NCI-H82 treated with DMSO at 0.1 percent for 48 hours (cell line): ENCODE measurements around the gene COL6A3.

Source experiments
- DNase-seq: peaks from one replicate; lab custom pipeline; 2025; ENCODE audit not compliant: unreplicated experiment; lab: John Stamatoyannopoulos, UW

Gene COL6A3

DNA sequence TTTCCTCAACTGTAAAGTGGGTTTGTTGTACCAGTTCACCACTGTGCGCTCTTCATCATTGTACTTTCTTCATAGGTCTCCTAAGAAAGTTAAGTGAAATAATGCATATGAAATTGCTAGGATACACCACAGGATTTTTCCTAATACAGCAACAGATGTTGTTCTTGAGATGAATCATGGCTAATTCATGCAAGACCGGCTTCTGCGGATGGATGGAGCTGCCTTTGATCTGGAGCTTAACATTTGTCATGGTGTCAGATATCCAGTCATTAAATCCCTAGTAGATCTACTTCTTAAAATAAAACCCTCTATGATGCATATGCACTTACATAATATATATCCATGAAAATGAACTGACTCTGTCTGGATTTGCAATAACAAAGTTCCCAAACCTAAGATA lies 114.1 kb downstream of the COL6A3 start:
- DNase-seq, result no peak

DNA sequence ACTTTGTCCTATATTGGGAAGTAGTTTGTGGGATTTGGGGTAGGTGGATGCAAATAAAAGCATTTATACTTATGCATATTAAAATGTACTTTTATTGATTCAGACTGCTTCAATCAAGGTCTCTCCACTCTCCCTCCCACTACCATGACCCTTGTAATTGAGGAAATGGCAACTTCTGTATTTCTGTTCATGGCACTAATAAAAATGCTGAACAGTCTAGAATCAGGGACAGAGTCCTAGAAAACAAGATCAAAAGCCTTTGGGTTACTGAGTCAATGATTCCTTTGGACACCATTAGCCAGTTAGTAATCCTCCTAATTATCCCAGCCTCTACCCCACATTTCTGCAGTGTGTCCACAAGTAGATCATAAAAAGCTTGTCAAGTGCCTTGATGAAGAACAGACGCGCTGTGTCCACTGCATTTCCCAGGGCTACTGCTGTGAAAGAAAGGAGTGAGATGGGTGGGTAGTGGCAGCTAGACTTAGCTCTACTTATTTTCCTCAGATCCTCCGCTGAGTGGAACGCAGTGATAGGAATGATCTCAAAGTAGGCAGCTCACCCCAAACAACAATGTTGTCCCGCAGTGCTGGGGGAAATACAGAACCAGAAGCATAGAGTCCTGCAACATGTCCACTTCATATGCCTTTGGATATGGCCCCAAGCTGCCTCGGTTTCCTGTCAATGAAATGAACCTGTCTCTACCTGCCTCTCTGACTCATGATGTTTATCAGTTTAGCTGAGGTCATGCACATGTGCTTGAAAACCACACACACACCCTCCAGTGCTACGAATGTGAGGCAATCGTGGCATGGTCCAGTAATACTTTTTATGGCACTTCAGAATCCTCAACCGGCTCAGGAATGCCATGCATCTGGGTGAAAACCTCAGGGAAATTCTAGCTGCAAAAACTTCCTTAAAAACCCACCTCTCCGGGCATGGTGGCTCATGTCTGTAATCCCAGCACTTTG lies 115.5 kb downstream of the COL6A3 start:
- no peak for DNase-seq

DNA sequence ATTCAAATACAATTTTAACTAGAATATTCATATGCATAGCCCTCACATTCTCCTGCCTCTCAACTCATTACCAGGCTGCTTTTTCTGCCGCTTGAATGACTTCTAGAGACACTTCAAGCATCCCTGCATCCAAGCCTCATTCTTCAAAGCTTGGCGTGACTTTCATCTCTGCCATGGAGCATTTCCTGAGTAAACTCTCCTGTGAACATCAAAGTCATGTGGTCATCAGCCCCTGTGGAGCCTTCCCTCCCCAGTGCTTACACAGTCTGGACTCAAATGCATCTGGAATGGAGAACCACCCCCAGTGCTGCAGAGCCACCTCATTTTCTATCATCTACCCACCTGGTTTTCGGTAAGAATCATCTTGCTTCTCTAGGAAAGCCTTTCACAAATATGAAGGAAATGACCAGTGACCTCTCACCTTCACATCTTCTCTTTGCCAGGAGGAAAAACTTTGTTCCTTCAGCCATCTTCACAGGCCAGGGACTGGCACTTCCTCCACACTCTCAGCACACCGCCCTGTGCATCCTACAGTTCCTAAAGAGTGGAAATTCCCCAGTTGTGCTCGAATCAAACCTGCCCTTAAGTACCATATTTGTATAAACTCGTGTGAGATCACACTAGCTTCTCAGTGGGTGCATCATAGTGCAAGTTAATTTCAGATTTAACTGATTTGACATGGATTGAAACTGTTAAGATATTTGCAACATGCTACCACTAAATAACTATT lies 116.4 kb downstream of the COL6A3 start:
- DNase-seq, result no peak

DNA sequence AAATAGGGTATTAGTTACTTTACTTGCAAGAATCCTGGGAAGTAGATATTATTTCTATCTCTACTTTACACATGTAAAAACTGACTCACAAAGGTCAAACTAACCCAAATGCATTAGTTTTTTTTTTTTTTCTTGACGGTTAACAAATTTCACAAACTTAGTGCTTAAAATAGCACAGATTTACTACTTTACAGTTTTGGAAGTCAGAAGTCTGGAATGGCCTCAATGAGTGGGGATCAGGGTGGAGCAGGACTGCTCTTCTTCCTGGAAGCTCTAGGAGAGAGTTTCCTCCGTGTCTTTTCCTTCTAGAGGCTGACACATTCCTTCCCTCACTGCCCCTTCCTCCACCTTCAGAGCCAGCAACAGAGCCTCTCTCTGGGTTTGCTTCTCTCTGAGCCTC lies 117.2 kb downstream of the COL6A3 start:
- DNase-seq, result no peak

DNA sequence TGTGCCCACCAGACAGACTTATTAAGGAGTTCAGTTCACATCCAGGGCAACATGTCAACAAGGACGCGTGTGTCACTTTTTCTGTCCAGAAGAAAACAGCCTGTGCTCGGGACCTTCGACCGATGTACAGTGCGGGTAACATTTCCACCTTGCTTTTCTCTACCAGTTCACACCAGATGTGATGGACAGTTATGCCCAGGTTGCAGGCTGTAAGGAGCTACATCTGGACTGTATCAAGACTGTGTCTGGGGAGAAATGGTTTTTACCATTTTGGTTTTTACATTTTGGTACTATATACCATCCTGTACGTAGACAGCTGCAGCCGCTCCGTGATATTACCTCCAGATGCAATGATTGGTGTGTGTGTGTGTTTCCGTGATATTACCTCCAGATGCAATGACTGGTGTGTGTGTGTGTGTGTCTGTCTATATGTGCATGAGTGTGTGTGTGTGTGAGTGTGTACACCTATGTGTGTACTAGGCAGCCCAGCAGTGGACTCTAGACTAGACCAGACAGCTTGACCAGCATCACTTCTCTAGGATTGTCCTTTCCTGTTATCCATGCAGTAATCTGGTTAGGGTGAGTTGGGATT lies 118.0 kb downstream of the COL6A3 start:
- no peak for DNase-seq

DNA sequence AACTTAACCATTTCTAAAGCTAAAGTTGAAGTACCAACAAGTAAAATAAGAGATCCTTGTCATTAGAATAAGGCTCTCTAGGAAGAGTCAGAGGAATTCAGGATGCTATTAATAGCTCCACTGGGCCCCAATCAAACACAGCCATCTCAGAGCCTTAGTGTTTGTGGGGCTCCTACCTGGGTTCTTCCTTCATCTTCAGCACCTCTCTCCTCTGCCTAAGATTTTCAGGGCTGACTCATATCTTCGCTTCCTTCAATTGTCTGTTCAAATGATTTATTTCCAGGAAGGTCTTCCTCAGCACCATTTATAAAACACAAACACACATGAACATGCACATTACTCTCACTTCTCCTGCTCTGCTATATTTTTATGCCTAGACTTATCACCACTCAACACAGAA lies 119.5 kb downstream of the COL6A3 start:
- DNase-seq, result no peak

DNA sequence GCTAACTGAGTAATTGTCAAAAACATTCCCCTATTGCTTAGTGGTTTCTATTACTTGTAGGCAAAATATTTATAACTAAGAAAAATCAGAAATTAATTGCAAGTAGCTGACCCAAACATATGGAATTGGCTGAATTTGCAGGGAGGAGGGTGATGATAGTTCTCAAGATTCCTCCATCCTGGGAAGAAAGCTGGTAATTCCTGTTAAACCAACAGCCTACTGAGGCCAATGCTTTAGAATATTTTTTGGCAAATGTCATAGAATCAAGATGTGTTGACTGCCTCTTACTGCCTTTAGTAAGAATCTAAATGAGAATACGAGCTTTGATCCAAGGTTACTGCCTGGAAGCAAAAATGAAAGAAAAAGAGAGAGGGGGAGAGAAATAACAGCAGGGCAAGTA lies 120.0 kb downstream of the COL6A3 start:
- DNase-seq, result no peak

DNA sequence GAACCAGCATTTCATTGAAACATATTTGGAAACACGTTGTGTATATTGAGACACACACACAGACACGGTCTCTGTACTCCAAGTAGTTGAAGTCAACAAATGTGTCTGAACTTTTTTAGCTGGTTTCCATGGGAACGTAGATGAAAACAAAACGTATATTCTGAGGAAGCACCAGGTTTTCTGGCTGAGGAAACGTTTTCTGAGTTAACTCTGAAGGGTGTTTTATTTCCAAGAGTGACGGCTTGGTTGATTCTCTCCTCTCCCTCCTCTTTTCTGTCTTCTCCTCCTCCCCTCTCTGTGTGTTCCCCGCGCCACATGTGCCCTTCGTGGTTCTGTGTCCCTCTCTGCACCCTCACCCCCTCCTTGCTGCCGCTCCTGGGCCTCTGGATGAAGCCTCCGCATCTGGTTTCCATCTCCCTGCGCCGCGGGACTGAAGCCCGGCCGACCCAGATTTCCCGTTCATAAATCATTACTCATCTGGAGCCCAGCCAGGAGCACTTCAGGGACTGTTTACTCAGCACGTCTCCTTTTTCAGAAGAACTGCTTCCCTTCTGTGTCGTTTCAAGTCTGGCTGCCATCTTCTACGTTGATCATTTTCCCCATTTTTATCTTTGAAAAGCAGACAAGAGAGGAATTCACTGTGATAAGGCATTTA lies 122.7 kb downstream of the COL6A3 start:
- DNase-seq, result no peak

DNA sequence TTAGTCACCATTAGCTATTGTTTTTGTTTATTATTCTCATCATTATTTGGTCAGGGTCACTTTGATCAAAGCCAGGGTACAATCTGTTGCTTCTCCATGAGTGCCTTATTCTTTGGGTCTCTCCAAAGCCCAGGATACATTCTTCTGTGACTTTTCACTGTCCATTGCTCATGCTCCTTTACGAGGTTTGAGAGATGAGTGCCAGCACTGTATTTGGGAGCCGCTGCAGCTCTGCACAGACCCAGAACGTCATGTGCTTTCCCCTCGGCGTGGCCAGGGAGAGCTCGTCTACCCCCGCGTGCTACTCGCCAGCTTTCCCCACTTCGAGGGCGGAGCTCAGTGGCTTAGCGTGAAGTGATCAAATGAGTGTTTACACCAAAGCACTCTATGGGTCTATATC lies 123.7 kb downstream of the COL6A3 start:
- no peak for DNase-seq

DNA sequence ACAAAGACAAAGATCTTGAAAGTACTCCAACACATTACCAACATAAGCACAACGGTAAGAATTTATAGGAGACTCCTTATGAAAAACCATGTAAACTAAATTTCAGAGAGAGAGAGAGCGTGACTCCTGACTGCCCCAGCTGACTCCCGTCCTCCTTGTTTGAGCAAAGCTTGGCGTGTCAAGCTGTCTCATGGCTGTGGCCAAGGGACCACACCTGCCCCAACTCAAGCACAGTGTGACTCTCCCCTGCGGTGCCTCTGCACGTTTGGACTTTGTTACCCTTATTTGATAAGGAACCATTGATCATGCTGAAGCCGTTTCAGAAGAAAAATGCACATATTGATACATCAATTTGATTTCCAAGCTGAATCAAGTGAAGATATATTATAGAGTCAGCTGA lies 124.8 kb downstream of the COL6A3 start:
- DNase-seq, result no peak

DNA sequence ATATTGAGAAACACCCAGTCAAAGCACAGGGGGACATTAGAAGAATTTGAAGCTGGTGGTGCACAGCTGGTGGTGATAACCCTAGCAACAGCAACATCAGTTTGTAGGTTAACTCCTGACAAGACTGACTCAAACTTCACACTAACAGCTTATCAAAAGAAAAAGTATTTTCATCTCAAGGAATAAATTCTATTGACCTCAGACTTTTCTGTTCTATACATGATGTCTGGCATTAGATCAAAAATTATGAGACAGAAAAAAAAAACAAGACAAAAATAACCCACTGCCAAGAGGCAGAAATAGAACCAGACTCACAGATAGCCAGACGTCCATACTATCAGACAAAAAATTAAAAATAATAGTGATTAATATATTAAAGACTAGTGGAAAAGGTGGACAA lies 126.1 kb downstream of the COL6A3 start:
- DNase-seq, result no peak

DNA sequence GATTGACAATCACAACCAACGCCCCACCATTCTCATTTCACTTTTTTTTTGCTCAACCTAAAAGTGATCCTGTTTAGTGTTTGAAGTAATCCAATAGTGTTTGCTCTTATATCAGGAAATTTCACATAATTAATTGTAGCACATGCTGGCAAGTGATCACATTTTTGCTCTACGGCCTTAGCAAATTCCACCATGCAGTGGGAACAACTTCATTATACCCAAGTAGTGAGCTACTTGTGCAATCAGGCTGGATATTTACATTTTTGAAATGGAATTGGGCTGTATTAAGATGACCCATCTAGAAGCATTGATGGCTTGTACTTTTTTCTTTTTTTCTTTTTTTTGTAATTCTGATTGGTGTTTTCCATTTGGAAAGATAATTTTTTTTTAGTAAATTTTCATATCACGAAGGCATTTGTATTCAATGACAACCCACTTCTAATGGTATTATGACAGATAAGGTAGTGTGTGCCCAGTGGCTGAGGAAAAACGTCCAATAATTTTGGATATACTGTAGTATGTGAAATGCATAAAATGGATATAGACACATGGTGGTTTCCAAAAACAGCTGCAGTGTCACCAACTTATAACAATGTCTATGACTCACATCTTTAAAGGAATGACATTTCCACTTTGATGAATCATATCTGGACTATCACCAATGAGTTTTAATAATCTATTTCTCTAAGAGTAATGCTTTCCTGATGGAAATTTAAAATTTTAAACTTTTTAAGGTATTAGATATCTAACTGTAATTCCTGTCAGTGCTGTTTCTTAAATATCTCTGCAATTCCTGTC lies 130.6 kb downstream of the COL6A3 start:
- DNase-seq, result no peak

DNA sequence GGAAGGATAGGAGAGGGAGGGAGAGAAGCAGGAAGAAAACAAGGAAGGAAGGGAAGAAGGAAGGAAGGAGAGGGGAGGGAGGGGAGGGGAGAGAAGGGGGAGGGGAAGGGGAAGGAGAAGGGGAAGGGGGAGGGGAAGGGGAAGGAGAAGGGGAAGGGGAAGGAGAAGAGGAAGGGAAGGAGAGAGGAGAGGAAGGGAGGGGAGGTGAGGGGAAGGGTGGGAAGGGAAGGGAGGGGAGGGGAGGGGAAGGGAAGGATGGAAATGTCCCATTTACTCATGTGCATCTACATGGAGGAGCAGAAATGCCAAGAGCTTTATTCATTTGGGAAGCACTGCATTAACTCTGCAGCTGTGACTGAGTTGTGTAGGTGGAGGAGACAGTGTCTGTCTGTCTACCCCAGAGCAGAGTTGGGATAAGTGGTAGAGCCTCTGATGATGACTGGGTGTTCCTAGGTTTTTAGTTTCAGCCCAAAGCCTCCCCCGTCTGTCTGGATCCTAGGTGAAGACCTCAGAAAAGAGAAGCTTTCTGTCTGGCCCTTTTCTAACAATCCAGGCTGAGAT lies 131.3 kb downstream of the COL6A3 start:
- DNase-seq, result no peak

DNA sequence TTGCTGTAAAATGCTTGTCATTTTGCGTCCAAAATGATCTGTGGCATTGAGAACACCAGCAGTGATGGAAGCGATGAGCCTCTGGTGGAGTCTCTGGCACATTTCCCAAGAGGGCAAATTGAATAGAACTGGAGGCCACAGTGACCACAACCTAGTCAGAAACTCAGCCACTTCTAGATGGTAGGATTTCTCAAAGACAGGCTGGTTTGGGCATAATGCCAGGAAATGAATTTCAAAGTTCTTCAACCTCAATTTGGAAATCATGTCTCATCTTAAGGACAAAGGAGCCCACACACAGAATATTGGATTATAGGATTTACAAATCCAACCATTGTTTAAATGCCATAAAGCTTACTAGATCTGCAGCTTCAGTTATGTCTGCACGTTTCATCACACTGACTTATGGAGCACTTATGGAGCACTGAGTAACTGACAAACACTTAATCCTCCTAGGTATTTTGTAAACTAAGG lies 132.1 kb downstream of the COL6A3 start:
- DNase-seq, result peak; percentile 48

DNA sequence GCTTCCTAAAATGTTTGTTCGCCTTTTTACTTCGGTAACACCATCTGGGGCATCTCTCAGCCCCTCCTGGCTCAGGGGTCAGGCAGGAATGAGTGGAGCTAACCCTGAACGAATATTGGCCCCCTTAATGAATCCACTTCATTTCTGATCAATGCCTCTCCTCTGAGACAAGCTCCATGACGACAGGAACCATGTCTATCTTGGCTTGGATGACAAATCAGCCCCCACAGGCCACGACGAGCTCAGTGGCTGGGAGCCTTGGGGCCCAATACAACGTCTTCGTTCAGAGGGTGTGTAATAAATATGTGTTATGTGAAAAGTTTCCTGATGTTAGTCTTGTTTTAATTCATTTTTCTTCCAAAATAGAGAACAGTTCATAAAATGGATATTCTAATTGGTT lies 133.0 kb downstream of the COL6A3 start:
- no peak for DNase-seq

DNA sequence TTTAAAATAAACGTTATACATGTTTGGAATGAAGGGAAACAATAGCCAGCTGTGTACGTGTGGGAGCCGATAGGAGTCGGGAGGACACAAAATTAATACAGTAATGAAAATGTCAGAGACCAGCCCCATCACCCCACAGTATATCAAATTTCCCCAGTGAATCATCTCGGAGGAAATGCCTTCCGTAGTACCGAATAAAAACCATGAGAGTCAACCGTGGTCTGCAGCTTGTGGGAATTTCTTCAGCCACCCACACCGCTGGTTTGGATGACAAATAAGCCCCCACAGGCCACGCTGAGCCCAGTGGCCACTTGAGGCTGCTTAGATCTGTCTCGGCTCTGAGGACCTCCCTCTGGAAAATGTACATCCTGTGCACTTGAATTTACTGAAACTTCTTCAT lies 133.7 kb downstream of the COL6A3 start:
- DNase-seq, result no peak

DNA sequence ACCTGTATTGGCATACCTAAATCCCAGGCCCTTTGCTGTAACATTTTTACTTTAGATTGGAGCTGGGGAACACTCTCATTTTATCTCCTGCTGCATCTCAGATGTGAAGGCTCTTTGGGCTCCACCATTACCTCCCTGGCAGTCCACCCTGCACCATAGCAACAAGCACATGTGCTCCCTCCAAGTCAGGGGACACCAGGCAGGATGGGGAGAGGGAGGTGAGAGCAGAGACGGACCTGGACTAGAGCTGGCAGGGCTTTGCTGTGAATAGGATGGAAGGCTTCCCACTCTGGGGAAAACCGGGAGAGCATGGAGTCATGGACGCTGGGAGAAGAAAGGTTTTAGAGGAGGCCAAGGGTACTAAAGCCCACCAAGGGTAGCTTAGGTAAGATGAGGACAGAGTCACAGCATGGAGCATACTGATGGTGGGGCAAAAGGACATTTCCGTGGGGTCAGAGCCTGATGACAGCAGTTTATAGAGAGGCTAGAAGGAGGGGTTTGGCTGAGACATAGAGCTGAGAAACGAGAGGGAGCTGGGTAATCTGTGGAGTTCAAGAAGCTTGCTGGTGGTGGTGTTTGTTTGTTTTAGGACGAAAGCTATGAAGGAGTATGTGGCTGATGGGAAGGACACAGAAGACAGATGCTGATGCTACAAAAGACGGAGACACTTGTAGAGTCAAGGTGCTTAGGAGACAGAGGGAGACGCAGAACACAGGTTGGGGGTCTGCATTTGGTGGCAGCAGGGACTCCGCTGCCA lies 134.8 kb downstream of the COL6A3 start:
- DNase-seq, result no peak

DNA sequence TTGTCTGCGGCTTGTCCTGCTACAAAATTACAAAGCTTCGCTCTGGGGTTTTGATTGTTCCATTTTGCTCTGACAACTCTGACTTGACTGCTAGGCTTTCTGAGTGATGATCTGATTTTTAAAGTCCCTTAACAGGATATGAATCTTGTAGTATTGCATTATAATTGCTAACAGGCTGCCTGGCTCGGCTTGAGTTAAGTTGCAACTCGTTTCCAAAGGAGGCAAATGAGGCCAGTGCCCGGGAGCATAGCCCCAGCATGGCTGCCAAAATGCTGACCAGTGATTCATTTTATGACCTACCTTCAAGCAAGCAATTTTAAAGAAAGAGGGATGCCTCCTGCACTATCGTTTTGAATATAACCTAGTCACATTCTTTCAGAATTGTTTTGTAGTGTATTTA lies 135.4 kb downstream of the COL6A3 start:
- no peak for DNase-seq

DNA sequence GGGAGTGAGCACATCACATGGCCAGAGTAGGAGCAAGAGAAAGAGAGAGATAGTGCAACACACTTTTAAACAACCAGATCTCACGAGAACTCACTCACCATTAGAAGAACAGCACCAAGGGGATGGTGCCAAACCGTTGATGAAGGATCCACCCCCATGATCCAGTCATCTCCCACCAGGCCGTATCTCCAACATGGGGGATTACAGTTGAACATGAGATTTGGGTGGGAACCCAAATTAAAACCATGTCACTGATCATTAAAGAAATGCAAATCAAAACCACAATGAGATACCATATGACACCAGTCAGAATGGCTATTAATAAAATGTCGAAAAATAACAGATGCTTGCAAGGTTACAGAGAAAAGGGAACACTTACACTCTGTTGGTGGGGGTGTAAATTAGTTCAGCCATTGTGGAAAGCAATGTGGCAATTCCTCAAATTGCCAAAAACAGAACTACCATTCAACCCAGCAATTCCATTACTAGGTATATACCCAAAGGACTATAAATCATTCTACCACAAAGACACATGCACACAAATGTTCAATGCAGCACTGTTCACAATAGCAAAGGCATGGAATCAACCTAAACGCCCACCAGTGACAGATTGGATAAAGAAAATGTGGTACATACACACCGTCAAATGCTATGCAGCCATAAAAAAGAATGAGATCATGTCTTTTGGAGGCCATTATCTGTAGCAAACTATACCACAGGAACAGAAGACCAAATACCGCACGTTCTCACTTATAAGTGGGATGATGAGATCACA lies 137.1 kb downstream of the COL6A3 start:
- no peak for DNase-seq
